HEK293 (cell line): ENCODE results near the gene ZNF525.

ENCODE experiments used
- BCL11B ChIP-seq: fragments of 450-650 bp; formaldehyde crosslinking; IDR thresholded peaks from 2 replicates; pipeline ENCODE4 v1.5.1; 2016; ENCODE audit warnings: low read depth, missing biosample characterization, missing genetic modification characterization
- ELK4 ChIP-seq: IDR thresholded peaks from 2 replicates; pipeline ENCODE4 v1.6.1; 2011; ENCODE audit warnings: mild to moderate bottlenecking, low read depth, low read length, borderline replicate concordance
- GLI2 ChIP-seq: fragments of 450-650 bp; formaldehyde crosslinking; IDR thresholded peaks from 2 replicates; pipeline ENCODE4; 2017; ENCODE audit warnings: missing biosample characterization, missing genetic modification characterization, low read depth, borderline replicate concordance
- IKZF3 ChIP-seq: fragments of 450-650 bp; IDR thresholded peaks from 2 replicates; pipeline ENCODE4 v1.5.0; 2018; ENCODE audit warnings: missing biosample characterization, mild to moderate bottlenecking, missing genetic modification characterization, moderate library complexity
- KLF1 ChIP-seq: fragments of 450-650 bp; formaldehyde crosslinking; IDR thresholded peaks from 2 replicates; pipeline ENCODE4 v1.5.1; 2016; ENCODE audit warnings: missing biosample characterization, missing genetic modification characterization
- KLF16 ChIP-seq: fragments of 450-650 bp; formaldehyde crosslinking; IDR thresholded peaks from 2 replicates; pipeline ENCODE4 v1.5.1; 2017; ENCODE audit warnings: missing biosample characterization, missing genetic modification characterization
- OVOL3 ChIP-seq: fragments of 450-650 bp; formaldehyde crosslinking; IDR thresholded peaks from 2 replicates; pipeline ENCODE4 v1.5.1; 2016; ENCODE audit warnings: missing biosample characterization, missing genetic modification characterization
- PATZ1 ChIP-seq: fragments of 450-650 bp; formaldehyde crosslinking; IDR thresholded peaks from 2 replicates; pipeline ENCODE4 v1.5.1; 2016; ENCODE audit warnings: missing biosample characterization, missing genetic modification characterization
- PRDM2 ChIP-seq: fragments of 450-650 bp; formaldehyde crosslinking; IDR thresholded peaks from 2 replicates; pipeline ENCODE4 v1.5.1; 2016; ENCODE audit warnings: missing biosample characterization, missing genetic modification characterization, borderline replicate concordance
- SP7 ChIP-seq: fragments of 450-650 bp; formaldehyde crosslinking; IDR thresholded peaks from 2 replicates; pipeline ENCODE4 v1.5.1; 2016; ENCODE audit warnings: missing biosample characterization, missing genetic modification characterization
- ZBTB17 ChIP-seq: fragments of 450-650 bp; formaldehyde crosslinking; IDR thresholded peaks from 2 replicates; pipeline ENCODE4 v1.5.1; 2016; ENCODE audit warnings: missing biosample characterization, missing genetic modification characterization
- ZBTB44 ChIP-seq: fragments of 450-650 bp; IDR thresholded peaks from 2 replicates; pipeline ENCODE4 v1.5.1; 2018; ENCODE audit warnings: missing biosample characterization, mild to moderate bottlenecking, missing genetic modification characterization
- ZFP37 ChIP-seq: fragments of 450-650 bp; formaldehyde crosslinking; IDR thresholded peaks from 2 replicates; pipeline ENCODE4 v1.5.1; 2016; ENCODE audit warnings: missing biosample characterization, missing genetic modification characterization
- ZNF10 ChIP-seq: fragments of 450-650 bp; formaldehyde crosslinking; IDR thresholded peaks from 2 replicates; pipeline ENCODE4 v1.5.1; 2017; ENCODE audit warnings: missing biosample characterization, missing genetic modification characterization
- ZNF121 ChIP-seq: fragments of 450-650 bp; formaldehyde crosslinking; IDR thresholded peaks from 2 replicates; pipeline ENCODE4 v1.5.1; 2016; ENCODE audit warnings: missing biosample characterization, missing genetic modification characterization
- ZNF133 ChIP-seq: fragments of 450-650 bp; formaldehyde crosslinking; IDR thresholded peaks from 2 replicates; pipeline ENCODE4 v1.5.1; 2016; ENCODE audit warnings: missing biosample characterization, missing genetic modification characterization
- ZNF248 ChIP-seq: fragments of 450-650 bp; formaldehyde crosslinking; IDR thresholded peaks from 2 replicates; pipeline ENCODE4 v1.5.1; 2017; ENCODE audit warnings: missing biosample characterization, missing genetic modification characterization
- ZNF362 ChIP-seq: fragments of 450-650 bp; formaldehyde crosslinking; IDR thresholded peaks from 2 replicates; pipeline ENCODE4 v1.5.1; 2016; ENCODE audit warnings: missing biosample characterization, missing genetic modification characterization
- ZNF391 ChIP-seq: fragments of 450-650 bp; formaldehyde crosslinking; IDR thresholded peaks from 2 replicates; pipeline ENCODE4 v1.5.1; 2016; ENCODE audit warnings: low read depth, missing biosample characterization, missing genetic modification characterization, borderline replicate concordance
- ZNF394 ChIP-seq: fragments of 450-650 bp; formaldehyde crosslinking; IDR thresholded peaks from 2 replicates; pipeline ENCODE4 v1.5.1; 2016; ENCODE audit warnings: missing biosample characterization, missing genetic modification characterization, mild to moderate bottlenecking, moderate library complexity, borderline replicate concordance
- ZNF416 ChIP-seq: fragments of 450-650 bp; formaldehyde crosslinking; IDR thresholded peaks from 2 replicates; pipeline ENCODE4 v1.5.1; 2016; ENCODE audit warnings: missing biosample characterization, missing genetic modification characterization
- ZNF510 ChIP-seq: fragments of 450-650 bp; formaldehyde crosslinking; IDR thresholded peaks from 2 replicates; pipeline ENCODE4 v1.5.1; 2018; ENCODE audit warnings: mild to moderate bottlenecking, missing genetic modification characterization, missing biosample characterization; ENCODE audit not compliant: insufficient replicate concordance
- ZNF544 ChIP-seq: fragments of 450-650 bp; formaldehyde crosslinking; IDR thresholded peaks from 2 replicates; pipeline ENCODE4 v1.5.0; 2017; ENCODE audit warnings: missing biosample characterization, missing genetic modification characterization
- ZNF560 ChIP-seq: fragments of 450-650 bp; formaldehyde crosslinking; IDR thresholded peaks from 2 replicates; pipeline ENCODE4 v1.5.1; 2017; ENCODE audit warnings: missing biosample characterization, missing genetic modification characterization, borderline replicate concordance
- ZNF645 ChIP-seq: fragments of 450-650 bp; formaldehyde crosslinking; IDR thresholded peaks from 2 replicates; pipeline ENCODE4; 2016; ENCODE audit warnings: missing biosample characterization, missing genetic modification characterization
- ZNF660 ChIP-seq: fragments of 450-650 bp; IDR thresholded peaks from 2 replicates; pipeline ENCODE4 v1.5.1; 2018; ENCODE audit warnings: missing biosample characterization, mild to moderate bottlenecking, missing genetic modification characterization

Gene ZNF525

GRCh38 chr19:53394974-53395839, 29.7 kb downstream of the ZNF525 start, which contains the start of gene ZNF765 (continued):
- TF ChIP-seq PATZ1 (tag by site-specific recombination) (no peak), ZNF362 (tag by site-specific recombination) (no peak), ZNF121 (tag by site-specific recombination) (no peak), ELK4 (no peak), IKZF3 (tag by site-specific recombination) (no peak), ZNF560 (tag by site-specific recombination) (no peak), ZNF510 (tag by site-specific recombination) (no peak), GLI2 (tag by site-specific recombination) (no peak), BCL11B (no peak), ZBTB17 (tag by site-specific recombination) (peak; percentile 26; the same call in 1 of the 2 replicates), PRDM2 (tag by site-specific recombination) (no peak), ZNF645 (tag by site-specific recombination) (no peak), ZNF133 (tag by site-specific recombination) (no peak), ZFP37 (tag by site-specific recombination) (0 out of 2 replicates have a peak, but pooled peaks have one; percentile 31), ZBTB44 (tag by site-specific recombination) (no peak), ZNF416 (tag by site-specific recombination) (no peak), ZNF394 (tag by site-specific recombination) (no peak), SP7 (tag by site-specific recombination) (no peak), KLF16 (tag by site-specific recombination) (no peak), ZNF391 (tag by site-specific recombination) (no peak), ZNF544 (no peak), ZNF248 (tag by site-specific recombination) (no peak), KLF1 (tag by site-specific recombination) (peak; percentile 64; the same call in 1 of the 2 replicates), ZNF660 (tag by site-specific recombination) (0 out of 2 replicates have a peak, but pooled peaks have one; percentile 51), OVOL3 (tag by site-specific recombination) (no peak), ZNF10 (tag by site-specific recombination) (no peak)
